Glutamatergic neuron (in vitro differentiated cells): ENCODE data around the gene SLC6A3. TPM values are rescaled to one million over a fixed set of nuclear protein-coding genes. Genes with fewer than 3 reads are reported as not detected.

Source experiments
- DNase-seq: peaks from one replicate; pipeline ENCODE4 v3.0.0; 2022
- H3K27ac Mint-ChIP-seq: one replicate; pipeline ENCODE4 v1.8.0; 2020; ENCODE audit warnings: mild to moderate bottlenecking, mixed read lengths, inconsistent platforms; ENCODE audit not compliant: unreplicated experiment
- H3K27me3 Mint-ChIP-seq: one replicate; pipeline ENCODE4 v1.8.0; 2020; ENCODE audit warnings: mild to moderate bottlenecking, moderate library complexity, mixed read lengths, inconsistent platforms; ENCODE audit not compliant: unreplicated experiment
- H3K36me3 Mint-ChIP-seq: one replicate; pipeline ENCODE4 v1.8.0; 2020; ENCODE audit warnings: mild to moderate bottlenecking, mixed read lengths, inconsistent platforms; ENCODE audit not compliant: unreplicated experiment
- H3K4me1 Mint-ChIP-seq: one replicate; pipeline ENCODE4 v1.8.0; 2020; ENCODE audit warnings: mild to moderate bottlenecking, low read depth, mixed read lengths, inconsistent platforms; ENCODE audit not compliant: unreplicated experiment
- H3K4me3 Mint-ChIP-seq: one replicate; pipeline ENCODE4 v1.8.0; 2020; ENCODE audit warnings: mild to moderate bottlenecking, mixed read lengths, inconsistent platforms; ENCODE audit not compliant: unreplicated experiment
- H3K9me3 Mint-ChIP-seq: one replicate; pipeline ENCODE4 v1.8.0; 2020; ENCODE audit warnings: mild to moderate bottlenecking, moderate library complexity, mixed read lengths, inconsistent platforms; ENCODE audit not compliant: unreplicated experiment
- total RNA-seq: library from RNA; stranded (reverse); fragmentation: NEBNext Ultra II Directional; extraction: Animal tissue kit (Norgen Biotek cat#: 25700); gene quantifications from one replicate; pipeline ENCODE4 v1.2.1, GENCODE V29; 2021; ENCODE audit not compliant: unreplicated experiment
- TF ChIP-seq, protein P1 (sequence below): fragments of 200-600 bp; sonication (generic); IDR thresholded peaks from one replicate; pipeline ENCODE4 v1.5.0; 2021; ENCODE audit not compliant: partially characterized antibody, unreplicated experiment

SLC6A3 gene
- total RNA-seq, 1 donor from 2014 or later = 22.4 TPM

DNA sequence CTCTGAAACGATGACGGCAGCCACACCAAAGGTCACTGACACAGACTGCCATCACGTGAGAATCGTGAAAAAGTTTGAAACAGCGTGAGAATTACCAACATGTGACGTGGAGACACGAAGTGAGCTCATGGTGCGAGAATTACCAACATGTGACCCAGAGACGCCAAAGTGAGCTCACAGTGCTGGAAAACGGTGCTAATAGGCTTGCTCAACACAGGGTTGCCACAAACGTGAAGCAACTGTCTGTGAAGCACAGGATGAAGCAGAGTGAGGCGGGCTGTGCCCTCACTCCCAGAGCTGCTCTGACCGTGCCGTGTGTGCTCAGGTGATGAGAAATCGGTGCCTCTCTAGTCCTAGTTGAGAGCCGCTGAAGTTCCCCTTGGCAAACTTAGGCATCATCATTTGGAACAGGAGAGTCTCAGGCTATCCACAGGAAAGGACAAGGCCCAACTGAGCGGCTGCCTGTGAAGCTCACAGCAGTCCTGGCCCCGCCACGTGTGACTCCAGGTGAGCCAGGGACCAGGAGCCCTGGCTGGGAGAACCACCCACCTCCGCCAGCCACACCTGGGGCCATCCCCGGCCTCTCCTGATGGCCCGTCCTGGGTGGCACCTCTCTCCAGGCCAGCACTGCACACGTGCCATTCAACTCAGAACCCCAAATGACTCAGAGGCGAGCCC, 29.8 kb upstream of the SLC6A3 start:
- Mint-ChIP-seq H3K27ac (no peak overlapping the region), H3K9me3 (peaks cover 5% of the 10 kb centered on the region), H3K4me3 (no peak overlapping the region), H3K27me3 (peaks cover 7% of the 10 kb centered on the region), H3K36me3 (peaks cover 6% of the 10 kb centered on the region), H3K4me1 (peaks cover 4% of the 10 kb centered on the region)
- no peak for DNase-seq
- TF ChIP-seq, protein P1, sequence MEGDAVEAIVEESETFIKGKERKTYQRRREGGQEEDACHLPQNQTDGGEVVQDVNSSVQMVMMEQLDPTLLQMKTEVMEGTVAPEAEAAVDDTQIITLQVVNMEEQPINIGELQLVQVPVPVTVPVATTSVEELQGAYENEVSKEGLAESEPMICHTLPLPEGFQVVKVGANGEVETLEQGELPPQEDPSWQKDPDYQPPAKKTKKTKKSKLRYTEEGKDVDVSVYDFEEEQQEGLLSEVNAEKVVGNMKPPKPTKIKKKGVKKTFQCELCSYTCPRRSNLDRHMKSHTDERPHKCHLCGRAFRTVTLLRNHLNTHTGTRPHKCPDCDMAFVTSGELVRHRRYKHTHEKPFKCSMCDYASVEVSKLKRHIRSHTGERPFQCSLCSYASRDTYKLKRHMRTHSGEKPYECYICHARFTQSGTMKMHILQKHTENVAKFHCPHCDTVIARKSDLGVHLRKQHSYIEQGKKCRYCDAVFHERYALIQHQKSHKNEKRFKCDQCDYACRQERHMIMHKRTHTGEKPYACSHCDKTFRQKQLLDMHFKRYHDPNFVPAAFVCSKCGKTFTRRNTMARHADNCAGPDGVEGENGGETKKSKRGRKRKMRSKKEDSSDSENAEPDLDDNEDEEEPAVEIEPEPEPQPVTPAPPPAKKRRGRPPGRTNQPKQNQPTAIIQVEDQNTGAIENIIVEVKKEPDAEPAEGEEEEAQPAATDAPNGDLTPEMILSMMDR = no peak

DNA sequence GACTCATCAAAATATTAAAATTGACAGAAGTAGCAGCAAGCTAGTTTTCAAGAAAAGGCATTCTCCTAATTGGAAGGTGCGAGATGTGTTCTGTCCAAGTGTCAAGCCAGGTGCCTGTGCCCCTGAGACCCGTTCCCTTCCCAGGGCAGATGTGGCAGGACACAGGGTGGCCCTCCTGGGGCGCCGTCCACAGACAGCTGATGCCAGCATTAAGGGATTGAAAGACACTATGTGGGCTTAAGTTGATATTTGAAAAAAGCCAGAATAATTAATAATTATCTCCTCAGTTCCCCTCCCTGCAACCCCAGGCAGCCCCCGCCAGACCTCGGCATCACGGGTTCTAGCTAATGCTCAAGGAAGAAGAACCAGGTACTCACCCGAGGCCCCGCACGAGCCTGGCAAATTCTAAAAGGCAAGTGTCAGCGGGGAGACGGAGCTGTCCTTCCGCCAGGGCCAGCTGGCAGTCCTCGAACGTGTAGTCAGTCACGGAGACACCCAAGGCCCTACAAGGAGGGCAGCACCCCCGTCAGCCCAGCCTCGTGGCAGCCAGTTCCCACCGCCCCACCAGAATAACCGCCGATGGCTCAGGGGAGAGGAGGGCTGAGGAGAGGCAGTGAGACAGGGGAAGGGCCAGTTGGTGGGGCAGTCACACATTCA, 29.1 kb upstream of the SLC6A3 start:
- Mint-ChIP-seq H3K4me1 (peaks cover 4% of the 10 kb centered on the region), H3K4me3 (no peak overlapping the region), H3K27me3 (peaks cover 7% of the 10 kb centered on the region), H3K27ac (no peak overlapping the region), H3K9me3 (peaks cover 5% of the 10 kb centered on the region), H3K36me3 (peaks cover 6% of the 10 kb centered on the region)
- TF ChIP-seq, protein P1 = no peak
- peak; percentile 8 for DNase-seq

DNA sequence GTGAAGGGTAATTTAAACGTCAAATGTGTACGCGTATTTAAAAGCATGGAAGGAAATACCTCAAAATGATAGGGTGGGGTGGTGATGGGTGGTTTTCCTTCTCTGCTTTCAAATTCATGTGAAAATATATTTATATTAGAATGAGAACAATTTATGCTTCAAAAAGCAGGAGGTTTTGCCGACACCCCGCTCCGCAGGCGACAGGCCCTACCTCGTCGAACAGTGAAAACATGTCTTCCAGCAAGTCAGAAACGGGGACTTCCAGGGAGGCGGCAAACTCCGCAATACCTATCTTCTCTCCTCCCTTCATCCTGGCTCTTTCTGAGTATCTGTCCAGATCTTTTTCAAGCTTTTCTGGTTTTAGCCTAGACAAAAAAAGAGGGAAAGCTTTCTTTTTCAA, 28.5 kb upstream of the SLC6A3 start:
- Mint-ChIP-seq H3K36me3 (peaks cover 6% of the 10 kb centered on the region), H3K27ac (no peak overlapping the region), H3K4me3 (no peak overlapping the region), H3K4me1 (peaks cover 4% of the 10 kb centered on the region), H3K9me3 (peaks cover 4% of the 10 kb centered on the region), H3K27me3 (peaks cover 7% of the 10 kb centered on the region)
- no peak for DNase-seq
- TF ChIP-seq, protein P1 = no peak

DNA sequence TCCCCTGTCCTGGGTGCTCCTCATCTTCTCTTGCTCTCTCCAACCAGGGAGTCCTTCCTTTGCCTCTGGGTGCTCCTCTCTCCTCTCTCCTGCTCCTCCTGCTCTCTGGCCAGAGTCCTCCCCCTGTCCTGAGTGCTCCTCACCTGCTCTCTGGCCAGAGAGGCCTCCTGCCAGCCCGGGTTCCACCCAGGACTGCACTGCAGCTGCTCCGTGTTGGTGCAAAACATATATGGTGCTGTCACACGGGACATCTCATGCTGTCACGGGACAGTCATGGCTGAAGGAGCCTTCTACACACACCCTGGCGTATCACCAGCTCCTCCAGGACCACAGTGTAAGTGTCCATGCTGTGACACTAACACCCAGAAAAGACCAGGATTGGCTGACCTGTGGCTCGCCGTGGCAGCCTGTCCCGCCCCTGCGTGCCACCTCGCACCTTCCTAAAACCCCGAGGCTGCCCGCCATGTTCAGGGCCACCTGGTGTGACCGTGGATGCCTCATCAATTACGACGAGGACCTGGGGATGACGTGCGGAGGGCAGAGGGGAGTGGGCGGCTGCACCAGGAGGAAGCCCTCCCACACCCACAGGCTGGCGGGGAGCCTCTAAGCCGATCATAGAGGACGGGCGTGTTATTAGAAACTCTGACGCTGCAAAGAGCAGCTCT, 27.9 kb upstream of the SLC6A3 start:
- Mint-ChIP-seq H3K4me3 (no peak overlapping the region), H3K9me3 (peaks cover 6% of the 10 kb centered on the region), H3K4me1 (peaks cover 7% of the 10 kb centered on the region), H3K27me3 (peaks cover 9% of the 10 kb centered on the region), H3K36me3 (peaks cover 6% of the 10 kb centered on the region), H3K27ac (no peak overlapping the region)
- TF ChIP-seq, protein P1 = no peak
- peak; percentile 11 for DNase-seq
